Panc1 (cell line): ENCODE measurements around the gene NCKAP5. TPM values are rescaled to one million over a fixed set of nuclear protein-coding genes. Genes with fewer than 3 reads are reported as not detected.

ENCODE experiments used
- ATAC-seq: fragments of 200-7000 bp; cut with Tn5 transposase; 2 replicates; pipeline ENCODE4 v1.9.1; 2020; ENCODE audit warnings: mild to moderate bottlenecking, moderate library complexity
- BruUV-seq: library from RNA; stranded (reverse); fragments of 400-500 nt; replicated peaks from 2 replicates; lab custom pipeline; 2021; lab: Mats Ljungman, UMichigan
- CTCF ChIA-PET: fragments of 300-600 bp; sonication (Branson Sonifier 250); formaldehyde crosslinking; loops from one replicate; lab custom pipeline; 2022; ENCODE audit warnings: antibody characterized with exemption; lab: Charles Lee
- POLR2A ChIA-PET: fragments of 300-600 bp; sonication (Branson Sonifier 250); formaldehyde crosslinking; loops from one replicate; lab custom pipeline; 2022; ENCODE audit warnings: antibody characterized with exemption; lab: Charles Lee
- DNase-seq: peaks from one replicate; pipeline ENCODE4 v3.0.0-alpha.2; 2010; ENCODE audit warnings: low read depth, low spot score
- H3K27ac ChIP-seq: 2 replicates; pipeline ENCODE4 v1.5.1; 2011; ENCODE audit warnings: mild to moderate bottlenecking, low read length, inconsistent platforms
- H3K27me3 ChIP-seq: fragments of 200-500 bp; sonication (Bioruptor generic); 2 replicates; pipeline ENCODE4 v1.6.0; 2014; ENCODE audit warnings: low read length, inconsistent platforms; ENCODE audit not compliant: control insufficient read depth, insufficient read depth
- H3K36me3 ChIP-seq: fragments of 200-500 bp; sonication (Bioruptor generic); 2 replicates; pipeline ENCODE4 v1.5.1; 2014; ENCODE audit warnings: inconsistent platforms, mild to moderate bottlenecking, low read length, moderate library complexity; ENCODE audit not compliant: control insufficient read depth, insufficient read depth
- H3K4me1 ChIP-seq: 2 replicates; pipeline ENCODE4 v1.5.1; 2011; ENCODE audit warnings: inconsistent platforms, mild to moderate bottlenecking, low read length, moderate library complexity; ENCODE audit not compliant: control insufficient read depth, insufficient read depth
- H3K4me3 ChIP-seq, 2 experiments: 2 replicates each; pipeline ENCODE4 v1.5.1; 2011 to 2012; ENCODE audit warnings: low read depth in 2 of 2, low read length in 2 of 2, mild to moderate bottlenecking in 2 of 2, inconsistent platforms in 1 of 2, moderate library complexity in 1 of 2
- H3K9me3 ChIP-seq: fragments of 200-500 bp; sonication (Bioruptor generic); 2 replicates; pipeline ENCODE4 v1.5.1; 2014; ENCODE audit warnings: low read depth, mild to moderate bottlenecking, inconsistent platforms, low read length, moderate library complexity; ENCODE audit not compliant: control insufficient read depth, insufficient read depth
- CTCF ChIP-seq: fragments of 450-650 bp; IDR thresholded peaks from 2 replicates; pipeline ENCODE4 v1.5.1; 2017; ENCODE audit warnings: mild to moderate bottlenecking
- POLR2AphosphoS5 ChIP-seq: IDR thresholded peaks from 2 replicates; pipeline ENCODE4 v1.6.1; 2012; ENCODE audit warnings: mild to moderate bottlenecking, low read depth, low read length, moderate library complexity
- REST ChIP-seq, 2 experiments: IDR thresholded peaks; 2 replicates each; pipeline ENCODE4 v1.6.1; 2011 to 2012; ENCODE audit warnings: low read depth in 2 of 2, control low read depth in 1 of 2, low read length in 1 of 2, mild to moderate bottlenecking in 1 of 2, moderate library complexity in 1 of 2; ENCODE audit not compliant: insufficient read depth in 1 of 2
- SIN3A ChIP-seq: IDR thresholded peaks from 2 replicates; pipeline ENCODE4 v1.6.1; 2012; ENCODE audit warnings: low read depth, mild to moderate bottlenecking, low read length, moderate library complexity, borderline replicate concordance; ENCODE audit not compliant: insufficient read depth
- TCF7L2 ChIP-seq: IDR thresholded peaks from 2 replicates; pipeline ENCODE4 v1.6.1; 2011; ENCODE audit warnings: mild to moderate bottlenecking, low read depth, low read length, inconsistent platforms
- in situ Hi-C: cut with HindIII; loops from 2 replicates; pipeline ENCODE4 v1.10.0; 2016; ENCODE audit warnings: low sequenced_read_pairs, low pct_unique_long_range_greater_than_20kb
- intact Hi-C: fragments of 100-400 bp; cut with micrococcal nuclease; formaldehyde crosslinking; loops from one replicate; pipeline ENCODE4 v1.10.0; 2022; ENCODE audit not compliant: unreplicated experiment
- total RNA-seq: library from RNA; stranded (reverse); gene quantifications from one replicate; pipeline ENCODE4 v1.2.1, GENCODE V29; 2021; ENCODE audit not compliant: unreplicated experiment

NCKAP5 gene
- total RNA-seq, 1 experiment from 2014 or later, result 0.10 TPM

GRCh38 chr2:133606616-133607015 lies 38.4 kb upstream of the NCKAP5 start:
- H3K4me1 ChIP-seq, result no peaks in the 10 kb centered on the region
- in situ Hi-C loops, result no loop called here
- POLR2A ChIA-PET, result no interaction called here
- no peaks in the 10 kb centered on the region for H3K9me3 ChIP-seq
- no TSS peak for BruUV-seq
- CTCF ChIA-PET, result no interaction called here
- TF ChIP-seq TCF7L2, result no peak
- TF ChIP-seq POLR2AphosphoS5, result no peak
- TF ChIP-seq CTCF, result no peak
- no peak for TF ChIP-seq REST (IDR thresholded peaks at IDR 0.05; ENCODE audit: insufficient read depth in 1 of 2, low read depth in 2 of 2, low read length in 1 of 2)
- TF ChIP-seq SIN3A, result no peak
- intact Hi-C loops, result no loop called here
- no peaks in the 10 kb centered on the region for H3K27me3 ChIP-seq
- no peaks in the 10 kb centered on the region for H3K36me3 ChIP-seq
- no peak overlapping the region for H3K27ac ChIP-seq
- DNase-seq, result no peak
- ATAC-seq, result no peak
- H3K4me3 ChIP-seq, result no peak overlapping the region

- H3K4me1 ChIP-seq, result no peaks in the 10 kb centered on the region
- no TSS peak for BruUV-seq
- in situ Hi-C loops, result no loop called here
- TF ChIP-seq CTCF, result no peak
- no peak for TF ChIP-seq REST (IDR thresholded peaks at IDR 0.05; ENCODE audit: insufficient read depth in 1 of 2, low read depth in 2 of 2, low read length in 1 of 2)
- no peak for TF ChIP-seq POLR2AphosphoS5
- no peak for TF ChIP-seq SIN3A
- no peak for TF ChIP-seq TCF7L2
- no peaks in the 10 kb centered on the region for H3K27me3 ChIP-seq
- H3K9me3 ChIP-seq, result no peaks in the 10 kb centered on the region
- no peak overlapping the region for H3K27ac ChIP-seq
- intact Hi-C loops, result no loop called here
- H3K36me3 ChIP-seq, result no peaks in the 10 kb centered on the region
- H3K4me3 ChIP-seq, result no peak overlapping the region
- ChIA-PET CTCF (no interaction called here), POLR2A (no interaction called here)
- ATAC-seq, result no peak
- DNase-seq, result no peak
Observed at GRCh38 chr2:133605766-133606137, 37.5 kb upstream of the NCKAP5 start.
